Stimulated activated CD4-positive, alpha-beta T cell treated with anti-CD3 and anti-CD28 coated beads, Interleukin-4, amount 100 ng/mL, for 48 hours (primary cell): Measurements from ENCODE around the gene PCDH15.
"Not testable (repeated sequence)": the region's sequence is repeated elsewhere in the genome, so short reads cannot be mapped to it uniquely, and the experiment has no call there.

Experiments
- DNase-seq, 2 donors: peaks; one replicate each; pipeline ENCODE4 v3.0.0-alpha.2; 2020; ENCODE audit warnings: low read depth in 2 of 2

PCDH15 gene

GRCh38 chr10:53980210-53980609, 820.8 kb downstream of the PCDH15 start:
- DNase-seq, result no peak

- DNase-seq, result no peak
Measured at GRCh38 chr10:53978301-53978700, 822.7 kb downstream of the PCDH15 start.

- no peak for DNase-seq
Measured at GRCh38 chr10:53977267-53977666, 823.8 kb downstream of the PCDH15 start.

GRCh38 chr10:53957401-53957800, 843.6 kb downstream of the PCDH15 start:
- no peak for DNase-seq

- DNase-seq, result no peak
Measured at GRCh38 chr10:53955091-53955490, 845.9 kb downstream of the PCDH15 start.

- no peak for DNase-seq
Measured at GRCh38 chr10:53952698-53953630, 848.1 kb downstream of the PCDH15 start.

GRCh38 chr10:53939654-53940053, 861.4 kb downstream of the PCDH15 start:
- DNase-seq, result no peak

GRCh38 chr10:53930648-53931047, 870.4 kb downstream of the PCDH15 start:
- DNase-seq, result no peak

- DNase-seq, result not testable (repeated sequence)
Measured at GRCh38 chr10:53924051-53924700, 876.9 kb downstream of the PCDH15 start.

GRCh38 chr10:53918755-53919154, 882.3 kb downstream of the PCDH15 start:
- no peak for DNase-seq

GRCh38 chr10:53909791-53910190, 891.2 kb downstream of the PCDH15 start:
- no peak for DNase-seq

GRCh38 chr10:53904506-53905241, 896.4 kb downstream of the PCDH15 start:
- DNase-seq, result no peak

GRCh38 chr10:53903756-53904155, 897.3 kb downstream of the PCDH15 start:
- no peak for DNase-seq

GRCh38 chr10:53899463-53900160, 901.4 kb downstream of the PCDH15 start:
- DNase-seq, result no peak

- DNase-seq, result no peak
Measured at GRCh38 chr10:53898532-53898931, 902.5 kb downstream of the PCDH15 start.

- no peak for DNase-seq
Measured at GRCh38 chr10:53894145-53894544, 906.9 kb downstream of the PCDH15 start.

GRCh38 chr10:53893061-53893460, 908.0 kb downstream of the PCDH15 start:
- no peak for DNase-seq

GRCh38 chr10:53886325-53887300, 914.4 kb downstream of the PCDH15 start:
- no peak for DNase-seq

- no peak for DNase-seq
Measured at GRCh38 chr10:53864846-53865245, 936.2 kb downstream of the PCDH15 start.

- no peak for DNase-seq
Measured at GRCh38 chr10:53852450-53853175, 948.4 kb downstream of the PCDH15 start.
